Astrocyte (in vitro differentiated cells and primary cell): ENCODE data around the gene PODNL1. TPM values are rescaled to one million over a fixed set of nuclear protein-coding genes. Genes with fewer than 3 reads are reported as not detected.

Experiments used
- DNase-seq: peaks from one replicate; pipeline ENCODE4 v3.0.0-alpha.2; 2010; ENCODE audit warnings: low read depth
- FAIRE-seq: peaks from 2 replicates; lab custom pipeline; 2011; peaks lifted over from hg19 to GRCh38; lab: Jason Lieb, UNC
- H2AFZ ChIP-seq: 2 replicates; pipeline ENCODE4 v1.6.0; 2012; ENCODE audit warnings: low read depth, low read length, inconsistent platforms
- H3K27ac ChIP-seq: 2 replicates; pipeline ENCODE4 v1.5.1; 2011; ENCODE audit warnings: low read depth, low read length, inconsistent platforms
- H3K27me3 ChIP-seq: 2 replicates; pipeline ENCODE4 v1.6.0; 2011; ENCODE audit warnings: low read length, inconsistent platforms; ENCODE audit not compliant: insufficient read depth
- H3K36me3 ChIP-seq: 2 replicates; pipeline ENCODE4 v1.5.1; 2011; ENCODE audit warnings: low read length, inconsistent platforms; ENCODE audit not compliant: insufficient read depth
- H3K4me1 ChIP-seq: 2 replicates; pipeline ENCODE4 v1.5.1; 2011; ENCODE audit warnings: low read length, inconsistent platforms; ENCODE audit not compliant: insufficient read depth
- H3K4me2 ChIP-seq: 2 replicates; pipeline ENCODE4 v1.6.0; 2012; ENCODE audit warnings: low read length, inconsistent platforms
- H3K4me3 ChIP-seq: 2 replicates; pipeline ENCODE4 v1.5.1; 2011; ENCODE audit warnings: low read depth, mild to moderate bottlenecking, low read length, inconsistent platforms; ENCODE audit not compliant: insufficient read depth
- H3K79me2 ChIP-seq: 2 replicates; pipeline ENCODE4 v1.6.0; 2012; ENCODE audit warnings: mild to moderate bottlenecking, low read length, inconsistent platforms; ENCODE audit not compliant: insufficient read depth
- H3K9ac ChIP-seq: 2 replicates; pipeline ENCODE4 v1.6.0; 2012; ENCODE audit warnings: mild to moderate bottlenecking, low read length, inconsistent platforms
- H3K9me3 ChIP-seq: 2 replicates; pipeline ENCODE4 v1.5.1; 2012; ENCODE audit warnings: low read depth, mild to moderate bottlenecking, low read length, inconsistent platforms; ENCODE audit not compliant: insufficient read depth
- H4K20me1 ChIP-seq: 2 replicates; pipeline ENCODE4 v1.6.0; 2012; ENCODE audit warnings: low read length, inconsistent platforms; ENCODE audit not compliant: insufficient read depth
- H3K27ac Mint-ChIP-seq: one replicate; pipeline ENCODE4 v1.8.0; 2021; ENCODE audit warnings: mild to moderate bottlenecking, mixed read lengths; ENCODE audit not compliant: unreplicated experiment
- H3K27me3 Mint-ChIP-seq: one replicate; pipeline ENCODE4 v1.8.0; 2021; ENCODE audit warnings: low read depth, mixed read lengths; ENCODE audit not compliant: unreplicated experiment
- H3K36me3 Mint-ChIP-seq: one replicate; pipeline ENCODE4 v1.8.0; 2021; ENCODE audit warnings: low read depth, mixed read lengths; ENCODE audit not compliant: unreplicated experiment
- H3K4me1 Mint-ChIP-seq: one replicate; pipeline ENCODE4 v1.8.0; 2021; ENCODE audit warnings: low read depth, mixed read lengths; ENCODE audit not compliant: unreplicated experiment
- H3K4me3 Mint-ChIP-seq: one replicate; pipeline ENCODE4 v1.8.0; 2021; ENCODE audit warnings: mild to moderate bottlenecking, moderate library complexity, mixed read lengths; ENCODE audit not compliant: unreplicated experiment
- H3K9me3 Mint-ChIP-seq: one replicate; pipeline ENCODE4 v1.8.0; 2021; ENCODE audit warnings: mild to moderate bottlenecking, mixed read lengths; ENCODE audit not compliant: unreplicated experiment
- EZH2 ChIP-seq: IDR thresholded peaks from 2 replicates; pipeline ENCODE4 v1.6.1; 2012; ENCODE audit warnings: mild to moderate bottlenecking, low read length, inconsistent platforms; ENCODE audit not compliant: insufficient read depth
- total RNA-seq: library from RNA; stranded (reverse); gene quantifications from 2 replicates; pipeline ENCODE4 v1.2.1, GENCODE V29; 2021
- TF ChIP-seq, protein P1 (sequence below): IDR thresholded peaks from 2 replicates; pipeline ENCODE4 v1.5.1; 2011; ENCODE audit warnings: low read depth, mild to moderate bottlenecking, inconsistent platforms, low read length, moderate library complexity; ENCODE audit not compliant: insufficient read depth

Gene PODNL1
- total RNA-seq, 1 donor from 2014 or later = 3.3 TPM

DNA sequence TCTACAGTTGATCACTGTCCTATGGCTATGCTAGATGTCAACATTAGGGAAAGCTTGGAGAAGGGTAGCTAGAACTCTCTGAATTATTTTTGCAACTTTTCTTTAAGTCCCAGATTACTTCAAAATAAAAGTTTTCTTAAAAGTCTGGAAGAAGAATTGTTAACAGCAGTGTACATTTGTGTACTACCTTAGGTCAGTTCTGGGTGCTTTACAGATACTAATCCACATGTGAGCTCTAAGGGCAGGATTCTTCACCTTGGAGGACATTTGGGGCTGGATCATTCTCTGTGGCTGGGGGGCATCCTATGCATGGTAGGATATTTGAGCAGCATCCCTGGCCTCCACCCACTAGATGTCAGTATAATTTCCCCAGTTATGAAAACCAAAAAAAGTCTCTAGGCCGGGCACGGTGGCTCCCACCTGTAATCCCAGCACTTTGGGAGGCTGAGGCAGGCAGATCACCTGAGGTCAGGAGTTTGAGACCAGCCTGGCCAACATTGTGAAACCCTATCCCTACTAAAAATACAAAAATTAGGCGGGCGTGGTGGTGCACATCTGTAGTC lies 35.1 kb downstream of the PODNL1 start:
- Mint-ChIP-seq H3K4me1 (no peaks in the 10 kb centered on the region), H3K27ac (no peak overlapping the region), H3K36me3 (no peaks in the 10 kb centered on the region), H3K27me3 (peaks cover 9% of the 10 kb centered on the region), H3K9me3 (no peaks in the 10 kb centered on the region), H3K4me3 (no peak overlapping the region)
- FAIRE-seq (no peak), DNase-seq (no peak)
- no peak overlapping the region for H3K9ac ChIP-seq
- no peaks in the 10 kb centered on the region for H3K36me3 ChIP-seq
- H2AFZ ChIP-seq = no peak overlapping the region
- H3K4me1 ChIP-seq = peaks cover 6% of the 10 kb centered on the region
- TF ChIP-seq, protein P1, sequence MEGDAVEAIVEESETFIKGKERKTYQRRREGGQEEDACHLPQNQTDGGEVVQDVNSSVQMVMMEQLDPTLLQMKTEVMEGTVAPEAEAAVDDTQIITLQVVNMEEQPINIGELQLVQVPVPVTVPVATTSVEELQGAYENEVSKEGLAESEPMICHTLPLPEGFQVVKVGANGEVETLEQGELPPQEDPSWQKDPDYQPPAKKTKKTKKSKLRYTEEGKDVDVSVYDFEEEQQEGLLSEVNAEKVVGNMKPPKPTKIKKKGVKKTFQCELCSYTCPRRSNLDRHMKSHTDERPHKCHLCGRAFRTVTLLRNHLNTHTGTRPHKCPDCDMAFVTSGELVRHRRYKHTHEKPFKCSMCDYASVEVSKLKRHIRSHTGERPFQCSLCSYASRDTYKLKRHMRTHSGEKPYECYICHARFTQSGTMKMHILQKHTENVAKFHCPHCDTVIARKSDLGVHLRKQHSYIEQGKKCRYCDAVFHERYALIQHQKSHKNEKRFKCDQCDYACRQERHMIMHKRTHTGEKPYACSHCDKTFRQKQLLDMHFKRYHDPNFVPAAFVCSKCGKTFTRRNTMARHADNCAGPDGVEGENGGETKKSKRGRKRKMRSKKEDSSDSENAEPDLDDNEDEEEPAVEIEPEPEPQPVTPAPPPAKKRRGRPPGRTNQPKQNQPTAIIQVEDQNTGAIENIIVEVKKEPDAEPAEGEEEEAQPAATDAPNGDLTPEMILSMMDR = peak; percentile 38
- TF ChIP-seq EZH2 = no peak
- no peak overlapping the region for H3K4me3 ChIP-seq
- no peak overlapping the region for H3K27ac ChIP-seq
- no peaks in the 10 kb centered on the region for H3K79me2 ChIP-seq
- H4K20me1 ChIP-seq = no peaks in the 10 kb centered on the region
- H3K4me2 ChIP-seq = no peak overlapping the region
- no peaks in the 10 kb centered on the region for H3K27me3 ChIP-seq
- no peaks in the 10 kb centered on the region for H3K9me3 ChIP-seq

- no peak overlapping the region for H3K4me2 ChIP-seq
- no peaks in the 10 kb centered on the region for H4K20me1 ChIP-seq
- no peak overlapping the region for H3K27ac ChIP-seq
- no peaks in the 10 kb centered on the region for H3K36me3 ChIP-seq
- no peak overlapping the region for H2AFZ ChIP-seq
- no peak overlapping the region for H3K4me3 ChIP-seq
- H3K79me2 ChIP-seq = no peaks in the 10 kb centered on the region
- no peak for TF ChIP-seq EZH2
- TF ChIP-seq, protein P1 = no peak
- H3K27me3 ChIP-seq = no peaks in the 10 kb centered on the region
- no peak overlapping the region for H3K9ac ChIP-seq
- Mint-ChIP-seq H3K27ac (no peak overlapping the region), H3K27me3 (peaks cover 9% of the 10 kb centered on the region), H3K36me3 (no peaks in the 10 kb centered on the region), H3K4me3 (no peak overlapping the region), H3K9me3 (no peaks in the 10 kb centered on the region), H3K4me1 (no peaks in the 10 kb centered on the region)
- no peaks in the 10 kb centered on the region for H3K9me3 ChIP-seq
- FAIRE-seq (no peak), DNase-seq (no peak)
- no peaks in the 10 kb centered on the region for H3K4me1 ChIP-seq
Observed at GRCh38 chr19:13899912-13900584, 38.2 kb downstream of the PODNL1 start.

DNA sequence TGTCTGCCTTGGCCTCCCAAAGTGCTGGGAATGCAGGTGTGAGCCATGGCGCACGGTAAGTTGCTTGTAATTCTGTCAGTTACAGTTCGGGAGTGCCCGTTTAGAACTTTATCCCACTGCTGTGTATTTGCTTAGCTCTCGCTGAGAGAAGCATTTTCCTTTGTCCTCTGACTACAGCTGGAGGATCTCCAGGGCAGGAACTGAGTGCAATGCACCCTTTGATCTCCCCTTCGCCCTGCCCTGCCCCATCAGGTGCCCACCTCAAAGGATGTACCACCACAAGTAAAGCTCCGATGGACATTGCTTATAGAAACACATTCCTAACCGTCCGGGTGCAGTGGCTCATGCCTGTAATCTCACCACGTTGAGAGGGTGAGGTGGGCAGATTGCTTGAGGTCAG lies 38.8 kb downstream of the PODNL1 start:
- Mint-ChIP-seq H3K4me3 (no peak overlapping the region), H3K27ac (no peak overlapping the region), H3K27me3 (peaks cover 5% of the 10 kb centered on the region), H3K4me1 (no peaks in the 10 kb centered on the region), H3K9me3 (no peaks in the 10 kb centered on the region), H3K36me3 (no peaks in the 10 kb centered on the region)
- Histone ChIP-seq H4K20me1 (no peaks in the 10 kb centered on the region), H3K4me2 (no peak overlapping the region), H3K79me2 (no peaks in the 10 kb centered on the region), H3K27me3 (no peaks in the 10 kb centered on the region), H3K9ac (no peak overlapping the region), H2AFZ (no peak overlapping the region), H3K4me1 (no peaks in the 10 kb centered on the region), H3K4me3 (no peak overlapping the region), H3K27ac (no peak overlapping the region), H3K36me3 (no peaks in the 10 kb centered on the region), H3K9me3 (no peaks in the 10 kb centered on the region)
- TF ChIP-seq EZH2 = no peak
- TF ChIP-seq, protein P1 = no peak
- DNase-seq = no peak
- FAIRE-seq = no peak
